HG03571 (cell line): ENCODE measurements around the gene VARS1.

Experiments used
- ATAC-seq: cut with Tn5 transposase; IDR thresholded peaks from one replicate; pipeline ENCODE4 v1.9.1; 2021; ENCODE audit not compliant: unreplicated experiment

Gene VARS1

DNA sequence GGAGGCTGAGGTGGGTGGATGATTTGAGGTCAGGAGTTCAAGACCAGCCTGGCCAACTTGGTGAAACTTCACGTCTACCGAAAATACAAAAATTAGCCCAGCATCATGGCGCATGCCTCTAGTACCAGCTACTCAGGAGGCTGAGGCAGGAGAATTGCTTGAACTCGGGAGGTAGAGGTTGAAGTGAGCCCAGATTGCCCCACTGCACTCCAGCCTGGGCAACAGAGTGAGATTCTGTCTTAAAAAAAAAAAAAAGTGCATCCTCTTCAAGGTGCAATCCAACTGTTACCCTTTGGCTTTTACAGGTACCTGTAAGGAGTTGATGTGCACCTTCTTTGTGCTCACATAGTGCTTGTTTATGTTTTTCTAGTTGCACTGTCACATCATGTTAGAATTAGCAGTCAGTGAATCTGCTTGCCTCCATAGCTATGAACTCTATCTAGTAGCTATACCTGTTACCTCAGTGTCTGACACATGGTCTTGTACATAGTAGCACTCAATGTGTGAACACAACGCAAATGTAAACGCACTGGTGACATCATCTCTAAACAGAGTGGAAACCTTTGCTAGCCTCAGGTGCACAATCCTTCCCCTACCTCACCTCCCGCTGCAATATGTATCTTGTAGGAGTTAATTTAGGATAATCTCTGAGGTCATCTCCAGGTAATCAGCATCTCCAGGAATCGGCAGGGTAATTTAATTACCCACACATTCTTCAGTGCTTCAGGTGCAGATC, 46.1 kb downstream of the VARS1 start:
- ATAC-seq: no peak
